ENCODE results near the gene BCAT1.
"Not testable (repeated sequence)": the region's sequence is repeated elsewhere in the genome, so short reads cannot be mapped to it uniquely, and the experiment has no call there.

BCAT1 gene

GRCh38 chr12:24921251-24922038 lies 27.5 kb downstream of the BCAT1 start:
- no peak for DNase-seq

GRCh38 chr12:24920141-24920540 lies 28.8 kb downstream of the BCAT1 start:
- no peak for DNase-seq

- peak in 1 of 4 experiments; percentile 4 for DNase-seq
Observed at GRCh38 chr12:24919346-24920001, 29.4 kb downstream of the BCAT1 start.

GRCh38 chr12:24918596-24918995 lies 30.3 kb downstream of the BCAT1 start:
- no peak for DNase-seq

GRCh38 chr12:24915501-24915900 lies 33.4 kb downstream of the BCAT1 start:
- DNase-seq = no peak

- DNase-seq = no peak
Observed at GRCh38 chr12:24913953-24914352, 34.9 kb downstream of the BCAT1 start.

- no peak for DNase-seq
Observed at GRCh38 chr12:24913130-24913529, 35.8 kb downstream of the BCAT1 start.

GRCh38 chr12:24911271-24911791 lies 37.6 kb downstream of the BCAT1 start:
- DNase-seq = no peak

- not testable (repeated sequence) for DNase-seq
Observed at GRCh38 chr12:24910192-24910591, 38.7 kb downstream of the BCAT1 start.

- DNase-seq = no peak
Observed at GRCh38 chr12:24909667-24910066, 39.2 kb downstream of the BCAT1 start.

GRCh38 chr12:24907464-24907863 lies 41.4 kb downstream of the BCAT1 start:
- no peak for DNase-seq

GRCh38 chr12:24906141-24906540 lies 42.8 kb downstream of the BCAT1 start:
- DNase-seq = no peak

GRCh38 chr12:24905431-24905830 lies 43.5 kb downstream of the BCAT1 start:
- DNase-seq = no peak

GRCh38 chr12:24904871-24905270 lies 44.0 kb downstream of the BCAT1 start:
- DNase-seq = no peak

- no peak for DNase-seq
Observed at GRCh38 chr12:24903329-24904088, 45.4 kb downstream of the BCAT1 start.

- DNase-seq = no peak
Observed at GRCh38 chr12:24902511-24903328, 46.2 kb downstream of the BCAT1 start.

GRCh38 chr12:24901576-24902461 lies 47.1 kb downstream of the BCAT1 start:
- DNase-seq = no peak

- DNase-seq = no peak
Observed at GRCh38 chr12:24900196-24900595, 48.7 kb downstream of the BCAT1 start.

GRCh38 chr12:24899503-24900075 lies 49.3 kb downstream of the BCAT1 start:
- no peak for DNase-seq

GRCh38 chr12:24898606-24899005 lies 50.3 kb downstream of the BCAT1 start:
- no peak for DNase-seq

GRCh38 chr12:24898185-24898584 lies 50.7 kb downstream of the BCAT1 start:
- DNase-seq = no peak

Data from activated CD4-positive, CD25-positive, alpha-beta regulatory T cell (primary cell).